ENCODE measurements around the gene TTL. TPM values are rescaled to one million over a fixed set of nuclear protein-coding genes. Genes with fewer than 3 reads are reported as not detected.
"Not testable (repeated sequence)": the region's sequence is repeated elsewhere in the genome, so short reads cannot be mapped to it uniquely, and the experiment has no call there.

TTL gene
- total and polyA plus RNA-seq, 4 donors: 3.6 to 9.5 (median 7.1) TPM

DNA sequence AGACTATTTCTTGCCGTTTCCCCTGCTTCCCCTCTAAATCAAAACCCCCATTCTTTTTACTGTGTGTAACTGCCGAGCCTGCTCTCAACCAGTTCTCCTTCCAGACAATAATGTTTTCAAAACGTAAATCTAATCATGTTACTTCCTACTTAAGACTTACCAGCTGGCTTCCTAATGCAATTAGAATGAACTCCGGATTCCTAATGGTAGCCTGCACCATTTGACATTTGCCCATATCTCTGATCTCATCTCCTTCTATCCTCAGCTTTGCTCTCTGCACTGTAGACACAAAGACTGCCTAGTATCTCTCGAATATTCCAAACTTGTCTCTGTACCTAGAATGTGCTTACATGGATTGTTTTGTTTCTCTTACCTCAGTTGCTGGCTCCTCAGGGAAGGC, 12.9 kb downstream of the TTL start:
- Histone ChIP-seq H3K4me1 (ENCODE audit: control insufficient read depth in 4 of 4, insufficient read depth in 4 of 4, low read length in 3 of 4) (no peaks in the 10 kb centered on the region), H3K9me3 (ENCODE audit: control insufficient read depth in 4 of 4, low read length in 3 of 4) (no peaks in the 10 kb centered on the region), H3K4me3 (ENCODE audit: low read depth in 1 of 3, low read length in 3 of 3) (no peak overlapping the region), H3K27me3 (ENCODE audit: control insufficient read depth in 4 of 4, insufficient read depth in 4 of 4, low read length in 3 of 4) (no peaks in the 10 kb centered on the region), H3K9ac (ENCODE audit: low read depth in 1 of 2, low read length in 2 of 2) (no peak overlapping the region), H3K36me3 (ENCODE audit: control insufficient read depth in 4 of 4, insufficient read depth in 3 of 4, low read depth in 1 of 4, low read length in 3 of 4) (peaks cover 0 to 7% (median 1%) of the 10 kb centered on the region in 4 donors), H3K27ac (ENCODE audit: low read depth in 1 of 2, low read length in 2 of 2) (no peak overlapping the region)
- DNase-seq (ENCODE audit: low spot score): no peak
- no peak for TF ChIP-seq HNF4G (IDR thresholded peaks at IDR 0.05)
- TF ChIP-seq, protein P1, sequence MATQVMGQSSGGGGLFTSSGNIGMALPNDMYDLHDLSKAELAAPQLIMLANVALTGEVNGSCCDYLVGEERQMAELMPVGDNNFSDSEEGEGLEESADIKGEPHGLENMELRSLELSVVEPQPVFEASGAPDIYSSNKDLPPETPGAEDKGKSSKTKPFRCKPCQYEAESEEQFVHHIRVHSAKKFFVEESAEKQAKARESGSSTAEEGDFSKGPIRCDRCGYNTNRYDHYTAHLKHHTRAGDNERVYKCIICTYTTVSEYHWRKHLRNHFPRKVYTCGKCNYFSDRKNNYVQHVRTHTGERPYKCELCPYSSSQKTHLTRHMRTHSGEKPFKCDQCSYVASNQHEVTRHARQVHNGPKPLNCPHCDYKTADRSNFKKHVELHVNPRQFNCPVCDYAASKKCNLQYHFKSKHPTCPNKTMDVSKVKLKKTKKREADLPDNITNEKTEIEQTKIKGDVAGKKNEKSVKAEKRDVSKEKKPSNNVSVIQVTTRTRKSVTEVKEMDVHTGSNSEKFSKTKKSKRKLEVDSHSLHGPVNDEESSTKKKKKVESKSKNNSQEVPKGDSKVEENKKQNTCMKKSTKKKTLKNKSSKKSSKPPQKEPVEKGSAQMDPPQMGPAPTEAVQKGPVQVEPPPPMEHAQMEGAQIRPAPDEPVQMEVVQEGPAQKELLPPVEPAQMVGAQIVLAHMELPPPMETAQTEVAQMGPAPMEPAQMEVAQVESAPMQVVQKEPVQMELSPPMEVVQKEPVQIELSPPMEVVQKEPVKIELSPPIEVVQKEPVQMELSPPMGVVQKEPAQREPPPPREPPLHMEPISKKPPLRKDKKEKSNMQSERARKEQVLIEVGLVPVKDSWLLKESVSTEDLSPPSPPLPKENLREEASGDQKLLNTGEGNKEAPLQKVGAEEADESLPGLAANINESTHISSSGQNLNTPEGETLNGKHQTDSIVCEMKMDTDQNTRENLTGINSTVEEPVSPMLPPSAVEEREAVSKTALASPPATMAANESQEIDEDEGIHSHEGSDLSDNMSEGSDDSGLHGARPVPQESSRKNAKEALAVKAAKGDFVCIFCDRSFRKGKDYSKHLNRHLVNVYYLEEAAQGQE (IDR thresholded peaks at IDR 0.05): no peak
- TF ChIP-seq HNF4A (conservative IDR thresholded peaks at IDR 0.05): no peak
- no peak for TF ChIP-seq SP1 (IDR thresholded peaks at IDR 0.05)
- no peak for TF ChIP-seq FOXA1 (IDR thresholded peaks at IDR 0.05)
- no peak for TF ChIP-seq YY1 (IDR thresholded peaks at IDR 0.05)
- TF ChIP-seq RXRA (IDR thresholded peaks at IDR 0.05): no peak
- no peak for TF ChIP-seq FOXA2 (IDR thresholded peaks at IDR 0.05)
- TF ChIP-seq RAD21 (IDR thresholded peaks at IDR 0.05): no peak
- TF ChIP-seq JUND (IDR thresholded peaks at IDR 0.05): no peak
- TF ChIP-seq TAF1 (conservative IDR thresholded peaks at IDR 0.05): no peak
- TF ChIP-seq, protein P2, sequence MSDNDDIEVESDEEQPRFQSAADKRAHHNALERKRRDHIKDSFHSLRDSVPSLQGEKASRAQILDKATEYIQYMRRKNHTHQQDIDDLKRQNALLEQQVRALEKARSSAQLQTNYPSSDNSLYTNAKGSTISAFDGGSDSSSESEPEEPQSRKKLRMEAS (IDR thresholded peaks at IDR 0.05): no peak
- TF ChIP-seq EGR1 (IDR thresholded peaks at IDR 0.05; ENCODE audit: low read depth in 2 of 2): no peak
- TF ChIP-seq NR2F2 (IDR thresholded peaks at IDR 0.05): no peak
- no peak for TF ChIP-seq GABPA (IDR thresholded peaks at IDR 0.05 in 1 of 2, conservative IDR thresholded peaks at IDR 0.05 in 1 of 2)
- TF ChIP-seq, protein P3, sequence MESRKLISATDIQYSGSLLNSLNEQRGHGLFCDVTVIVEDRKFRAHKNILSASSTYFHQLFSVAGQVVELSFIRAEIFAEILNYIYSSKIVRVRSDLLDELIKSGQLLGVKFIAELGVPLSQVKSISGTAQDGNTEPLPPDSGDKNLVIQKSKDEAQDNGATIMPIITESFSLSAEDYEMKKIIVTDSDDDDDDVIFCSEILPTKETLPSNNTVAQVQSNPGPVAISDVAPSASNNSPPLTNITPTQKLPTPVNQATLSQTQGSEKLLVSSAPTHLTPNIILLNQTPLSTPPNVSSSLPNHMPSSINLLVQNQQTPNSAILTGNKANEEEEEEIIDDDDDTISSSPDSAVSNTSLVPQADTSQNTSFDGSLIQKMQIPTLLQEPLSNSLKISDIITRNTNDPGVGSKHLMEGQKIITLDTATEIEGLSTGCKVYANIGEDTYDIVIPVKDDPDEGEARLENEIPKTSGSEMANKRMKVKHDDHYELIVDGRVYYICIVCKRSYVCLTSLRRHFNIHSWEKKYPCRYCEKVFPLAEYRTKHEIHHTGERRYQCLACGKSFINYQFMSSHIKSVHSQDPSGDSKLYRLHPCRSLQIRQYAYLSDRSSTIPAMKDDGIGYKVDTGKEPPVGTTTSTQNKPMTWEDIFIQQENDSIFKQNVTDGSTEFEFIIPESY (IDR thresholded peaks at IDR 0.05): no peak
- TF ChIP-seq, protein P4, sequence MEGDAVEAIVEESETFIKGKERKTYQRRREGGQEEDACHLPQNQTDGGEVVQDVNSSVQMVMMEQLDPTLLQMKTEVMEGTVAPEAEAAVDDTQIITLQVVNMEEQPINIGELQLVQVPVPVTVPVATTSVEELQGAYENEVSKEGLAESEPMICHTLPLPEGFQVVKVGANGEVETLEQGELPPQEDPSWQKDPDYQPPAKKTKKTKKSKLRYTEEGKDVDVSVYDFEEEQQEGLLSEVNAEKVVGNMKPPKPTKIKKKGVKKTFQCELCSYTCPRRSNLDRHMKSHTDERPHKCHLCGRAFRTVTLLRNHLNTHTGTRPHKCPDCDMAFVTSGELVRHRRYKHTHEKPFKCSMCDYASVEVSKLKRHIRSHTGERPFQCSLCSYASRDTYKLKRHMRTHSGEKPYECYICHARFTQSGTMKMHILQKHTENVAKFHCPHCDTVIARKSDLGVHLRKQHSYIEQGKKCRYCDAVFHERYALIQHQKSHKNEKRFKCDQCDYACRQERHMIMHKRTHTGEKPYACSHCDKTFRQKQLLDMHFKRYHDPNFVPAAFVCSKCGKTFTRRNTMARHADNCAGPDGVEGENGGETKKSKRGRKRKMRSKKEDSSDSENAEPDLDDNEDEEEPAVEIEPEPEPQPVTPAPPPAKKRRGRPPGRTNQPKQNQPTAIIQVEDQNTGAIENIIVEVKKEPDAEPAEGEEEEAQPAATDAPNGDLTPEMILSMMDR (IDR thresholded peaks at IDR 0.05; ENCODE audit: low read depth, low read length, missing input control): no peak
- TF ChIP-seq, protein P5, sequence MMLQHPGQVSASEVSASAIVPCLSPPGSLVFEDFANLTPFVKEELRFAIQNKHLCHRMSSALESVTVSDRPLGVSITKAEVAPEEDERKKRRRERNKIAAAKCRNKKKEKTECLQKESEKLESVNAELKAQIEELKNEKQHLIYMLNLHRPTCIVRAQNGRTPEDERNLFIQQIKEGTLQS (IDR thresholded peaks at IDR 0.05): no peak
- WGBS: 87% methylated on average over 5 of the region's 5 CpGs

DNA sequence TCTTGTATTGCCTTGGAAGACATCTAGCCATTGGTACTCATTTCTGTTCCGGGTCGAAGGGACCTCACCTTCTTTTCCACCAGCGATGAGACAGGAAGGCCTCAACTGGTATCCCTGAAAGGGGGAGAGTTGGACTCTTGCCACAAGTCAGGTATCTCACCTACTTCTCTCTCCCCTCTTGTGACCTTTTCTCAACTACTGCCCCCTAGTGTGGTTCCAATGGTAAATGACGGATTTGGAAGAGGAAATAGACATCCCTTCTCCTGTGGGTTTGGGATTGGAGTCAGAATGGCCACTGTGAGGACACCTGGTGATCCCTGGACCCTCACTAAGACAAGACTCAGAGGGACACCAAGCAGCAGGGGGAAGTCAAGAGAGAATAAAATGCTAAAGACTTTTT, 13.9 kb downstream of the TTL start:
- WGBS: 95% methylated on average over 4 of the region's 4 CpGs
- H3K4me3 ChIP-seq (ENCODE audit: low read depth in 1 of 3, low read length in 3 of 3); H3K36me3 ChIP-seq (ENCODE audit: control insufficient read depth in 4 of 4, insufficient read depth in 3 of 4, low read depth in 1 of 4, low read length in 3 of 4); H3K9me3 ChIP-seq (ENCODE audit: control insufficient read depth in 4 of 4, low read length in 3 of 4); H3K4me1 ChIP-seq (ENCODE audit: control insufficient read depth in 4 of 4, insufficient read depth in 4 of 4, low read length in 3 of 4); DNase-seq (ENCODE audit: low spot score); H3K27ac ChIP-seq (ENCODE audit: low read depth in 1 of 2, low read length in 2 of 2); H3K9ac ChIP-seq (ENCODE audit: low read depth in 1 of 2, low read length in 2 of 2); H3K27me3 ChIP-seq (ENCODE audit: control insufficient read depth in 4 of 4, insufficient read depth in 4 of 4, low read length in 3 of 4): not testable (repeated sequence)
